K562 (cell line): ENCODE results near the gene CCDC194. TPM values are rescaled to one million over a fixed set of nuclear protein-coding genes. Genes with fewer than 3 reads are reported as not detected.

ENCODE experiments used
- BACH1 ChIP-seq: fragments of 200-800 bp; sonication (Bioruptor generic); IDR thresholded peaks from 2 replicates; pipeline ENCODE4 v1.6.1; 2016; ENCODE audit warnings: missing genetic modification characterization, missing compliant biosample characterization
- CTCF ChIP-seq, 3 experiments: IDR thresholded peaks in 2 of 3; conservative IDR thresholded peaks in 1 of 3; 2 replicates each; pipeline ENCODE4 v1.5.1; 2011 to 2012; ENCODE audit warnings: low read length in 3 of 3, mild to moderate bottlenecking in 3 of 3, control low read depth in 2 of 3, improper control_type of control experiment in 1 of 3, inconsistent platforms in 1 of 3, low read depth in 1 of 3, mixed read lengths in 1 of 3, moderate library complexity in 1 of 3; ENCODE audit not compliant: insufficient read depth in 2 of 3
- E2F4 ChIP-seq: sonication (generic); formaldehyde crosslinking; IDR thresholded peaks from 2 replicates; pipeline ENCODE4 v1.8.0; 2022; ENCODE audit warnings: mild to moderate bottlenecking, low read depth, missing genetic modification reagents
- ELF4 ChIP-seq: fragments of 450-650 bp; formaldehyde crosslinking; IDR thresholded peaks from 2 replicates; pipeline ENCODE4 v1.4.0; 2022; ENCODE audit warnings: missing genetic modification characterization
- ETV5 ChIP-seq: sonication (generic); formaldehyde crosslinking; IDR thresholded peaks from 2 replicates; pipeline ENCODE4 v1.4.0; 2020; ENCODE audit warnings: low read depth, mild to moderate bottlenecking, missing genetic modification reagents
- FUS ChIP-seq: fragments of 200-400 bp; formaldehyde crosslinking; optimal IDR thresholded peaks from 2 replicates; pipeline ENCODE3; 2017; ENCODE audit warnings: low read depth, low read length
- GMEB1 ChIP-seq: fragments of 250-450 bp; sonication (Bioruptor Pico); IDR thresholded peaks from 2 replicates; pipeline ENCODE4 v1.4.0; 2020; ENCODE audit warnings: mild to moderate bottlenecking
- HBP1 ChIP-seq: fragments of 450-650 bp; formaldehyde crosslinking; IDR thresholded peaks from 2 replicates; pipeline ENCODE4 v1.4.0; 2022; ENCODE audit warnings: missing genetic modification characterization
- HLTF ChIP-seq: fragments of 450-650 bp; IDR thresholded peaks from 2 replicates; pipeline ENCODE4 v1.6.1; 2016
- MCM3 ChIP-seq: fragments of 450-650 bp; IDR thresholded peaks from 2 replicates; pipeline ENCODE4 v1.6.1; 2016
- SP2 ChIP-seq: IDR thresholded peaks from 2 replicates; pipeline ENCODE4 v1.6.1; 2011; ENCODE audit warnings: mild to moderate bottlenecking, low read depth, low read length, moderate library complexity; ENCODE audit not compliant: poor library complexity, severe bottlenecking; ENCODE audit errors: extremely low read depth
- THRA ChIP-seq: fragments of 450-650 bp; IDR thresholded peaks from 2 replicates; pipeline ENCODE4 v1.6.1; 2017; ENCODE audit warnings: mild to moderate bottlenecking, moderate library complexity
- TRIM28 ChIP-seq: fragments of 450-650 bp; IDR thresholded peaks from 2 replicates; pipeline ENCODE4 v1.6.1; 2017
- ZBTB5 ChIP-seq: fragments of 450-650 bp; IDR thresholded peaks from 2 replicates; pipeline ENCODE4 v1.6.1; 2017; ENCODE audit warnings: antibody characterized with exemption
- ZC3H11A ChIP-seq: IDR thresholded peaks from 2 replicates; pipeline ENCODE4 v1.6.1; 2012; ENCODE audit warnings: low read depth, low read length, improper control_type of control experiment
- ZNF76 ChIP-seq: fragments of 250-450 bp; sonication (Bioruptor Pico); IDR thresholded peaks from 2 replicates; pipeline ENCODE4 v1.4.0; 2020; ENCODE audit warnings: mild to moderate bottlenecking, moderate library complexity, borderline replicate concordance
- ZNF79 ChIP-seq: fragments of 250-450 bp; sonication (Bioruptor Pico); IDR thresholded peaks from 2 replicates; pipeline ENCODE4 v1.4.0; 2020; ENCODE audit warnings: low read depth, mild to moderate bottlenecking, moderate library complexity
- ZSCAN32 ChIP-seq: fragments of 450-650 bp; formaldehyde crosslinking; IDR thresholded peaks from 2 replicates; pipeline ENCODE4 v1.4.0; 2020; ENCODE audit warnings: mild to moderate bottlenecking, moderate library complexity
- polyA plus RNA-seq, 8 experiments: library from polyadenylated mRNA; depleted of rRNA in 4 of 8; stranded (reverse) in 5 of 8; unstranded in 3 of 8; fragments of >200 nt; fragmentation: Nextera tagmentation in 2 of 8; fragmentation: Illumina TruSeq in 1 of 8; extraction: Ambion mirVana in 2 of 8; extraction: Trizol in 1 of 8; gene quantifications; 2 replicates each; pipeline versions ENCODE4 v1.2.1 to v1.2.3, GENCODE V29; 2011 to 2014; ENCODE audit warnings: inconsistent platforms in 1 of 8, missing spikeins in 1 of 8
- total RNA-seq, 7 experiments: library from RNA; depleted of rRNA in 6 of 7; stranded (reverse); fragments of >200 nt in 6 of 7; fragmentation: Illumina TruSeq in 2 of 7; extraction: Trizol in 2 of 7; gene quantifications; 2 replicates each; pipeline versions ENCODE4 v1.2.1 to v1.2.3, GENCODE V29; 2011 to 2021; ENCODE audit warnings: low replicate concordance in 1 of 7

CCDC194 gene
- total and polyA plus RNA-seq, 9 of the 15 experiments (the other 6 are each of a cell fraction or from before 2014, with no cell fraction given) = 0.13 to 1.3 (median 0.39) TPM; not detected in 3

GRCh38 chr19:17405250-17406045 is 11.5 kb upstream of the CCDC194 start, which contains the start of gene BST2 (continued):
- TF ChIP-seq HBP1 (CRISPR knock-in tag) (no peak), HLTF (no peak), TRIM28 (no peak), BACH1 (0 out of 2 replicates have a peak, but pooled peaks have one; percentile 3), GMEB1 (no peak), ZSCAN32 (CRISPR knock-in tag) (no peak), SP2 (no peak), ZNF79 (CRISPR knock-in tag) (no peak), MCM3 (no peak), CTCF (IDR thresholded peaks at IDR 0.05 in 2 of 3, conservative IDR thresholded peaks at IDR 0.05 in 1 of 3; ENCODE audit: insufficient read depth in 2 of 3, low read depth in 1 of 3, low read length in 3 of 3) (no peak), ZC3H11A (no peak), ELF4 (CRISPR knock-in tag) (no peak), FUS (no peak), THRA (no peak), E2F4 (CRISPR knock-in tag) (no peak), ZNF76 (CRISPR knock-in tag) (no peak), ETV5 (no peak), ZBTB5 (no peak)
